ENCODE data around the gene PLXDC2.
"Not testable (repeated sequence)": the region's sequence is repeated elsewhere in the genome, so short reads cannot be mapped to it uniquely, and the experiment has no call there.

Gene PLXDC2

DNA sequence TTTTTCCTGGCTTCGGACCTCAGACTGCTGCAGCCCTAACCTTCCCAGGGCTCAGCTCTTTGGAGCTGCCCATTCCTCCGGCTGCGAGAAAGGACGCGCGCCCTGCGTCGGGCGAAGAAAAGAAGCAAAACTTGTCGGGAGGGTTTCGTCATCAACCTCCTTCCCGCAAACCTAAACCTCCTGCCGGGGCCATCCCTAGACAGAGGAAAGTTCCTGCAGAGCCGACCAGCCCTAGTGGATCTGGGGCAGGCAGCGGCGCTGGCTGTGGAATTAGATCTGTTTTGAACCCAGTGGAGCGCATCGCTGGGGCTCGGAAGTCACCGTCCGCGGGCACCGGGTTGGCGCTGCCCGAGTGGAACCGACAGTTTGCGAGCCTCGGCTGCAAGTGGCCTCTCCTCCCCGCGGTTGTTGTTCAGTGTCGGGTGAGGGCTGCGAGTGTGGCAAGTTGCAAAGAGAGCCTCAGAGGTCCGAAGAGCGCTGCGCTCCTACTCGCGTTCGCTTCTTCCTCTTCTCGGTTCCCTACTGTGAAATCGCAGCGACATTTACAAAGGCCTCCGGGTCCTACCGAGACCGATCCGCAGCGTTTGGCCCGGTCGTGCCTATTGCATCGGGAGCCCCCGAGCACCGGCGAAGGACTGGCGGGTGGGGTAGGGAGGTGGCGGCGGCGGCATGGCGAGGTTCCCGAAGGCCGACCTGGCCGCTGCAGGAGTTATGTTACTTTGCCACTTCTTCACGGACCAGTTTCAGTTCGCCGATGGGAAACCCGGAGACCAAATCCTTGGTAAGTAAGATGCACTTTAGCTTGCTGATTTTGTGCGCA is at the start of gene PLXDC2:
Gene PLXDC2 (plus strand): TSS at position 22 of the 820 bp plus-strand sequence.
- peak within 1 kb of the TSS; percentile 72 for H3K4me3 ChIP-seq (ENCODE audit: low read depth, low read length)
- H3K36me3 ChIP-seq (ENCODE audit: control insufficient read depth, insufficient read depth, low read length), result no peaks in the 10 kb centered on the region
- H3K9me3 ChIP-seq (ENCODE audit: control insufficient read depth, insufficient read depth, low read length), result no peaks in the 10 kb centered on the region
- H3K27me3 ChIP-seq (ENCODE audit: control insufficient read depth, insufficient read depth, low read length), result no peaks in the 10 kb centered on the region
- peaks cover 6% of the 10 kb centered on the region for H3K4me1 ChIP-seq (ENCODE audit: control insufficient read depth, insufficient read depth, low read length)
- peak within 1 kb of the TSS; percentile 80 for H3K9ac ChIP-seq (ENCODE audit: low read depth, low read length)

GRCh38 chr10:19767876-19768275 is 48.4 kb upstream of the PLXDC2 start:
- H3K9me3 ChIP-seq (ENCODE audit: control insufficient read depth, insufficient read depth, low read length), result no peaks in the 10 kb centered on the region
- no peaks in the 10 kb centered on the region for H3K4me1 ChIP-seq (ENCODE audit: control insufficient read depth, insufficient read depth, low read length)
- H3K27me3 ChIP-seq (ENCODE audit: control insufficient read depth, insufficient read depth, low read length), result no peaks in the 10 kb centered on the region
- no peaks in the 10 kb centered on the region for H3K36me3 ChIP-seq (ENCODE audit: control insufficient read depth, insufficient read depth, low read length)
- no peak overlapping the region for H3K4me3 ChIP-seq (ENCODE audit: low read depth, low read length)
- no peak overlapping the region for H3K9ac ChIP-seq (ENCODE audit: low read depth, low read length)

- not testable (repeated sequence) for H3K4me3 ChIP-seq (ENCODE audit: low read depth, low read length); H3K36me3 ChIP-seq (ENCODE audit: control insufficient read depth, insufficient read depth, low read length); H3K9ac ChIP-seq (ENCODE audit: low read depth, low read length); H3K9me3 ChIP-seq (ENCODE audit: control insufficient read depth, insufficient read depth, low read length); H3K4me1 ChIP-seq (ENCODE audit: control insufficient read depth, insufficient read depth, low read length); H3K27me3 ChIP-seq (ENCODE audit: control insufficient read depth, insufficient read depth, low read length)
These were observed 46.4 kb upstream of the PLXDC2 start for GRCh38 chr10:19769826-19770225.

DNA sequence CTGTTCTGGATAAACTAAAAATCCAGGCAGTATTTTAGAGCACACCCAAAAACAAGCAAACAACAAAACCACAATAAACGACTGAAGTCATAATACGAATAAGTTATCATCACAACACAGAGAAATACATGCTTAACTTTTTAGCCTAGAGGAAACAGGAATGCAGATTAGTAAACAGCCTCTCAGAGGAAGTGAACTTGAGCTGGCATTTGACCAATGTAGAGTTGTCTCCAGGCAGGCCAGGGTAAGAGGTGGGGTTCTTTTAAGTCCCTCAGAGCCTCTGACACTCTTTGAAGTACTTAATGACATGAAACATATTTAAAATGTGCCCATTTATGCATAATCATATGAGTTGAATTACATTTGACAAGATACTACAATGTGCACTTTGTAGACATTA is 43.3 kb upstream of the PLXDC2 start:
- no peaks in the 10 kb centered on the region for H3K27me3 ChIP-seq (ENCODE audit: control insufficient read depth, insufficient read depth, low read length)
- H3K4me3 ChIP-seq (ENCODE audit: low read depth, low read length), result no peak overlapping the region
- no peaks in the 10 kb centered on the region for H3K4me1 ChIP-seq (ENCODE audit: control insufficient read depth, insufficient read depth, low read length)
- H3K9me3 ChIP-seq (ENCODE audit: control insufficient read depth, insufficient read depth, low read length), result no peaks in the 10 kb centered on the region
- H3K36me3 ChIP-seq (ENCODE audit: control insufficient read depth, insufficient read depth, low read length), result no peaks in the 10 kb centered on the region
- H3K9ac ChIP-seq (ENCODE audit: low read depth, low read length), result no peak overlapping the region

GRCh38 chr10:19775296-19775695 is 40.9 kb upstream of the PLXDC2 start:
- no peak overlapping the region for H3K4me3 ChIP-seq (ENCODE audit: low read depth, low read length)
- H3K36me3 ChIP-seq (ENCODE audit: control insufficient read depth, insufficient read depth, low read length), result no peaks in the 10 kb centered on the region
- no peaks in the 10 kb centered on the region for H3K9me3 ChIP-seq (ENCODE audit: control insufficient read depth, insufficient read depth, low read length)
- no peak overlapping the region for H3K9ac ChIP-seq (ENCODE audit: low read depth, low read length)
- no peaks in the 10 kb centered on the region for H3K4me1 ChIP-seq (ENCODE audit: control insufficient read depth, insufficient read depth, low read length)
- no peaks in the 10 kb centered on the region for H3K27me3 ChIP-seq (ENCODE audit: control insufficient read depth, insufficient read depth, low read length)

DNA sequence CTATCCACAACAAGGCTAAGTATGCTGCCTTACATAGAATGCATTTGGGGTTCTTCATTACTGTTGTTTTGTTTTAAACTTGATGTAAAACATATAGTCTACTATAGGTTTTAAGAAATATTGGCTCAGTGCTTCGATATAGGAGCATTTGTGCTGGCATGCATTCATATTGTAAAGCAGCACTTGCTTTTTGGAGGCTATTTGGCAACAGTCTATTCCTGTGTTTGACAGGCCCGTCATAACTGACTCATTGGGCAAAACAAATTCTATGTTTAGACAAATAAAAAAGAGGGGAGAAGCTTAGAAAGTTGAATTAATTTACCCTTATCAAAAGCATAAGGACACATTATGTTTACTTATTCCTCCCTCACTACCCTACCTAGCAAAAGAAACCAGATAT is 38.4 kb upstream of the PLXDC2 start:
- Histone ChIP-seq H3K9ac (ENCODE audit: low read depth, low read length) (no peak overlapping the region), H3K9me3 (ENCODE audit: control insufficient read depth, insufficient read depth, low read length) (no peaks in the 10 kb centered on the region), H3K4me3 (ENCODE audit: low read depth, low read length) (no peak overlapping the region), H3K36me3 (ENCODE audit: control insufficient read depth, insufficient read depth, low read length) (no peaks in the 10 kb centered on the region), H3K4me1 (ENCODE audit: control insufficient read depth, insufficient read depth, low read length) (no peaks in the 10 kb centered on the region), H3K27me3 (ENCODE audit: control insufficient read depth, insufficient read depth, low read length) (no peaks in the 10 kb centered on the region)

DNA sequence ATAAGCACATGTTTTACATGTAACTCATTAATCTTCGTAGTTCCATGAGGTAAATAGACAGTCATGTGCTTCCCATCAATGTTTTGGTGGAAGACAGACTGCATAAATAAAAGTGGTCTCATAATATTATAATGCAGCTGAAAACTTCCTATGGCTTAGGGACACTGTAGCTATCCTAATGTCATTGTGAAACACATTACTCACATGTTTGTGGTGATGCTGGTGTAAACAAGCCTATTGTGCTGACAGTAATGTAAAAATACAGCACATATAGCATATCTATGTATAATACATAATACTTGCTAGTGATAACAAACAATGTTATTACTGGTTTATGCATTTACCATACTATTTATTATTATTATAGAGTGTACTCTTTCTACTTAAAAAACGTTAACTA is 37.2 kb upstream of the PLXDC2 start:
- Histone ChIP-seq H3K9ac (ENCODE audit: low read depth, low read length) (no peak overlapping the region), H3K27me3 (ENCODE audit: control insufficient read depth, insufficient read depth, low read length) (no peaks in the 10 kb centered on the region), H3K4me1 (ENCODE audit: control insufficient read depth, insufficient read depth, low read length) (no peaks in the 10 kb centered on the region), H3K4me3 (ENCODE audit: low read depth, low read length) (no peak overlapping the region), H3K9me3 (ENCODE audit: control insufficient read depth, insufficient read depth, low read length) (no peaks in the 10 kb centered on the region), H3K36me3 (ENCODE audit: control insufficient read depth, insufficient read depth, low read length) (no peaks in the 10 kb centered on the region)

DNA sequence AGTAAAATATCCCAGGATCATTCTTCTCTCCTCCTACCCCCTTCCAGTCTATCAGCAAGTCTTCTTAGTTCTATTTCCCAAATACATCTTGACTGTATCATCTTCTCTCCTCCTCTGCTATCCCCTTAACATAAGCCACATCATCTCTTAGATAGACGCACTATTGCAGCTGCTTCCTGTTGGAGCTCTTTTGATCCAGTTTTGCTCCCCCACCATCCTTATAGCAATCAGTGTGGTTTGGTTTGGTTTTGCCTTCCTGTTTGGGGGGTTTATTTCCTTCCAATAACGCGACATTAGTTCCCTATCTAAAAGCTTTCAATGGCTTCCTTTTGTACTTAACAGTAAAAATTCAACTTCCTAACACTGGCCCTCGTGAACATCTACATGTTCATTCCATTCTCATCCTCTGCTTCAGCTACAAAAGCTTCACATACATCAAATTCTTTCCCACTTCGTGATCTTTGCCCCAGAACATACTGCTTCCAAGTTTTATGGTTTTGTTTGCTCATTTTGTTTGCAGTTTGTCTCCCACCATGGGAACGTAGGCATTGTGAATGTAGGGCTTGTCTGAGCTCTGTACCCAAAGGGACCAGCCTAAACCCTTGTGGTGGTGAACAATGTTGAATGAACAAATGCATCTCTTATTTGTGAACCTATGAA is 33.7 kb upstream of the PLXDC2 start:
- Histone ChIP-seq H3K27me3 (ENCODE audit: control insufficient read depth, insufficient read depth, low read length) (no peaks in the 10 kb centered on the region), H3K4me3 (ENCODE audit: low read depth, low read length) (no peak overlapping the region), H3K4me1 (ENCODE audit: control insufficient read depth, insufficient read depth, low read length) (no peaks in the 10 kb centered on the region), H3K9ac (ENCODE audit: low read depth, low read length) (no peak overlapping the region), H3K36me3 (ENCODE audit: control insufficient read depth, insufficient read depth, low read length) (no peaks in the 10 kb centered on the region), H3K9me3 (ENCODE audit: control insufficient read depth, insufficient read depth, low read length) (no peaks in the 10 kb centered on the region)

DNA sequence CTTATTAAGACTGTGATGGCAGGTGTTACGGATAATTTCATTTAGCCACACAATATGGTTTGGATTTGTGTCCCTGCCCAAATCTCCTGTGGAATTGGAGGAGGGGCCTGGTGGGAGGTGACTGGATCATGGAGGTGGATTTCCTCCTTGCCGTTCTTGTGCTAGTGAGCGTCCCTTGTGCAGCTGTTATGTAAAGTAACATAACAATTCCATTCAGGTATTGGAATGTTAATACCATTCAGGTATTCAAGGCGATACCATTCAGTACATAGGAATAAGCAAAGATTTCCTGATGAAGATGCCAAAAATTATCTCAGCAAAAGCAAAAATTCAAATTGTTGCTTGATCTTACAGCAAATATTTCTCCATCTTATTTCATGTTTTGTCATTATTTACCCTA is 32.5 kb upstream of the PLXDC2 start:
- H3K9me3 ChIP-seq (ENCODE audit: control insufficient read depth, insufficient read depth, low read length), result no peaks in the 10 kb centered on the region

GRCh38 chr10:19785366-19785765 is 30.9 kb upstream of the PLXDC2 start:
- Histone ChIP-seq H3K36me3 (ENCODE audit: control insufficient read depth, insufficient read depth, low read length) (no peaks in the 10 kb centered on the region), H3K27me3 (ENCODE audit: control insufficient read depth, insufficient read depth, low read length) (no peaks in the 10 kb centered on the region), H3K4me3 (ENCODE audit: low read depth, low read length) (no peak overlapping the region), H3K9ac (ENCODE audit: low read depth, low read length) (no peak overlapping the region), H3K4me1 (ENCODE audit: control insufficient read depth, insufficient read depth, low read length) (peaks cover 3% of the 10 kb centered on the region), H3K9me3 (ENCODE audit: control insufficient read depth, insufficient read depth, low read length) (no peaks in the 10 kb centered on the region)

More for the DNA sequence above, 32.5 kb upstream of the PLXDC2 start:
- Histone ChIP-seq H3K4me3 (ENCODE audit: low read depth, low read length) (no peak overlapping the region), H3K27me3 (ENCODE audit: control insufficient read depth, insufficient read depth, low read length) (no peaks in the 10 kb centered on the region), H3K36me3 (ENCODE audit: control insufficient read depth, insufficient read depth, low read length) (no peaks in the 10 kb centered on the region), H3K4me1 (ENCODE audit: control insufficient read depth, insufficient read depth, low read length) (peaks cover 3% of the 10 kb centered on the region), H3K9ac (ENCODE audit: low read depth, low read length) (no peak overlapping the region)

GRCh38 chr10:19788075-19788686 is 28.1 kb upstream of the PLXDC2 start:
- Histone ChIP-seq H3K27me3 (ENCODE audit: control insufficient read depth, insufficient read depth, low read length) (no peaks in the 10 kb centered on the region), H3K36me3 (ENCODE audit: control insufficient read depth, insufficient read depth, low read length) (no peaks in the 10 kb centered on the region), H3K9me3 (ENCODE audit: control insufficient read depth, insufficient read depth, low read length) (no peaks in the 10 kb centered on the region), H3K9ac (ENCODE audit: low read depth, low read length) (no peak overlapping the region), H3K4me1 (ENCODE audit: control insufficient read depth, insufficient read depth, low read length) (peaks cover 3% of the 10 kb centered on the region), H3K4me3 (ENCODE audit: low read depth, low read length) (no peak overlapping the region)

DNA sequence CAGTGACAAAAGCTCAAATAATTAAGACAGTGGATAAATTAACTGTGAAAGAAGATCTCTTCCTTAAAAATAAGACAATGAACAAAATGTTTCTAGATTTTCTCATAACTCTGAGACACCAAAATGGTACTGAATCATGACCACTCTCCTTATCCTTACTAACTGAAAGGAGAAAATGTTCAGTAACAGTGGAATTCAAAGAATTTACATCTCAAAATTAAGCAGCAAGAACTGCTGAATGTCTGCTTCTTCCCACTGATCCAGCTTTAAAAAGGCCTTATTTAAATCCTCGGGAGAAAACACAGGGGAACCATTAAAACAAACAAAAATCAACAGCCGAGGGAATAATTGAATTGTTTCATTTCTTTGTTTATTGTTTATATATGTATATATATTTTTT is 27.3 kb upstream of the PLXDC2 start:
- H3K36me3 ChIP-seq (ENCODE audit: control insufficient read depth, insufficient read depth, low read length), result no peaks in the 10 kb centered on the region
- no peak overlapping the region for H3K4me3 ChIP-seq (ENCODE audit: low read depth, low read length)
- no peaks in the 10 kb centered on the region for H3K9me3 ChIP-seq (ENCODE audit: control insufficient read depth, insufficient read depth, low read length)
- no peaks in the 10 kb centered on the region for H3K27me3 ChIP-seq (ENCODE audit: control insufficient read depth, insufficient read depth, low read length)
- H3K9ac ChIP-seq (ENCODE audit: low read depth, low read length), result no peak overlapping the region
- peaks cover 3% of the 10 kb centered on the region for H3K4me1 ChIP-seq (ENCODE audit: control insufficient read depth, insufficient read depth, low read length)

All from iPS-15b (cell line).